Activated CD8-positive, alpha-beta memory T cell treated with anti-CD3 and anti-CD28 coated beads for 1 hour (primary cell): Measurements from ENCODE around the gene SH3RF1.

ENCODE experiments used
- DNase-seq, 2 donors: peaks; one replicate each; pipeline ENCODE4 v3.0.0-alpha.2; 2020; ENCODE audit warnings: low read depth in 1 of 2; ENCODE audit errors: extremely low read depth in 1 of 2

SH3RF1 gene

DNA sequence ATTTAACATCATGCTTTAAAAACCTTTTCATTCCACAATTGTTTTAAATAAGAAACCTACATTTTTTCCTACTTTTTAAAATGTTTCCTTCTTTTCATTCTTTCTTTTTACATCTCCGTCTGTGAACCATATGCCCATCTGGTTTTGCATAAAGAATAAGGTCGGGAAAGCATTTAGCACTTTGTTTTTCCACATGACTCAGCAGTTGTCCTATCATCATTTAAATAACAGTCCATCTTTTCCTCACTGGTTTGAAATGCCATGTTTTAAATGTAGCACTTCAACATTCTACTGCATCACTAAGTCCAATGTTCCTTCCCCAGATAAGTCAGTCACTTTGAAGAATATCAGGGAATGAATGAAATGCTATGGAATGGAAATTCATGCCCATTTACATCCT lies 128.4 kb downstream of the SH3RF1 start:
- no peak for DNase-seq

DNA sequence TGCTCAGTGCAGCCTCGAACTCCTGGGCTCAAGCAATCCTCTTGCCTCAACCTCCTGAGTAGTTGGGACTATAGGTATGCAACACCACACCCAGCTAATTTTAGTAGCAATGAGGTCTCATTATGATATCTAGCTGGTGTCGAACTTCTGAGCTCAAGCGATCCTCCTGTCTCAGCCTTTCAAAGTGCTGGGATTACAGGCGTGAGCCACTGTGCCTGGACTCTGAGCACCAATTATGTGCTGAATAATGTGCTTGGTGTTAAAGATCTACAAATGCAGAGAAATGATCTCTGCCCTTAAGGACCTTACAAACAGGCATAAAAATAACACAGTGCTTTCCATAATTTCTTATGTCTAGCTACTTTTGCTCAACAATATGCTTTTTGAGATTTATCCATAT lies 131.7 kb downstream of the SH3RF1 start:
- no peak for DNase-seq

DNA sequence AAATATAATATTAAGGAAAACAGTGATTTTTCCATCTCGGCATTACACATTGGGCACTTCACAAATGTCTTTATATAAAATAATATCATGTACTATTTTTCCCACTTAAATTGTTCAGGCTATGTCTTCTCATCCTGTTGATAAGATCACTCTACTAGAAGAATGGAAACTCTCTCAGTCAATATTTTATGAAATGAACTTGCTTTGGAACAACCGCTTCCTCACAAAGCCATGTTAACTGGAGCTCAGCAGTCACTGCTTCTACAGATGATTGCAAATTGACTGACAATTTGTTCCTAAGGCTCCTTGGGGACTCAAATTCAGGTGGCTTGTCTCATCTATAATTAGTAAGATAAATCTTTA lies 133.2 kb downstream of the SH3RF1 start:
- no peak for DNase-seq

DNA sequence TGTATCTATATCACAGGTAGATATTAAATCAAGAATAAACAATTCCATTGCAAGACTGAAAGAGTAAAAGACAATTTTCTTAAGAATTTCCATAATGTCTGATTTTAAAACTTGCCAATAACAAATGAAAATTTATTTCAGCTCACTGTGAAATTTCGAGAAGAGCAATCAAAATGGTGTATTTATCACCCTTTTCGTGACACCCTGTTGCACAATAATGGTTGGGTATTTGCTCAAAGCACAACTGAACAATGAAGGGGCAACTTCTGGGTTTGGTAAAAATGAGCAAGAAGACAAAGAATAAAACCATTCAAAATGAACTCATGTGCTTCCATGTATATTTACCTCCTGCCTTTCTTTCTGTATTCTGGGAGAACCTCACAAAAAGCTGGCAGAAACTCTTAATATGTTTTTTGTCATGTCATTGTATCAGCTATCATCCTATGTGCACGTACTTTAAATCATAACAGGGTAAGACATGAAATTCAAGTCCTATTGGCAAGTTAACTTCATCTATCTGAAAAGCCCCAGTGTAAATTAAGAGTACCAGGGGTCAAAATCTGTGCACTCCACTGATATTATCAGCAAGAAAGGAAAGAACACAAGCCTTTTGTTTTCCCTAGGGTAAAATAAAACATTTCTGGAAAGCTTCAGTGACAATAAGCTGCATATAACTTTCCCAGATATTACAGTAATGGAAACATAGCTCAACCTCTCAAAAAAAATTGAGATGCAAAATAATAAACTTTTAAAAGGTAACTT lies 133.8 kb downstream of the SH3RF1 start:
- no peak for DNase-seq

DNA sequence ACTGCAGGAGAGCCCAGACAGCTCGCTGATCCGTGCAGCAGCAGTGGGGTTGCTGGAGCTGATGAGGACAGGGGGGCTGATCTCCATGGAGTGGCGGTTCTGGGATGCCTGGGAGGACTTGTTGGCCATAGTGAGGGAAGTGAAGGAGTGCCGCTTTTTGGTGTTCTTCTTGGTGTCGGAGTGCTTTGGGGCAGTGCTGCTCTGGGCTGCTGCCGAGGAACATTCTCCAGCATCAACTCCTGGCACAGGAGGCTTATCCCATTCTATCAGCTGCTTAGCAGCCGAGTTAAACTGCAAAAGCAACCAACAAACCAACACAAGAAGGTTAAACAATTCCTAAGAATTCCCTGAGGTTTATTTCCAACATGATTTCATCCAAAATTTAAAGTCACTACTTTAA lies 134.4 kb downstream of the SH3RF1 start:
- no peak for DNase-seq

DNA sequence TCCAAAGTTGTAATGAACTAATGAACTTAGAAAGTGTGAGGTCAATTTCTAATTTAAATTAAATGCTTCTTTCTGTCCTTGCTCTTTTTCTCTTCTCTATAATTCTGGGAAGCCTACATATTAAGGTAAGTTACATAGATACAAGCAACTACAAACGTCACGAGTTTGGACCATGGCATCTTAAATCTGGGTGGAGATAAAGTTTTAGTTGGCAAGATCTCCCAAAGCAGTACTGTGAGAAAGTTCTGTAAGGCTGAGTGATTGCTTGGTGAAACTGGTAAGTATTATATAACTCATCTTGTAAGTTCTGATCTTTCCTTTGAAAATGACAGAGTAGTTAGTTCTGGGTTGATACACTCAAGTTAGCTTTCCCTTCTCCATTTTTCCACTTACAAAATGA lies 135.0 kb downstream of the SH3RF1 start:
- no peak for DNase-seq

DNA sequence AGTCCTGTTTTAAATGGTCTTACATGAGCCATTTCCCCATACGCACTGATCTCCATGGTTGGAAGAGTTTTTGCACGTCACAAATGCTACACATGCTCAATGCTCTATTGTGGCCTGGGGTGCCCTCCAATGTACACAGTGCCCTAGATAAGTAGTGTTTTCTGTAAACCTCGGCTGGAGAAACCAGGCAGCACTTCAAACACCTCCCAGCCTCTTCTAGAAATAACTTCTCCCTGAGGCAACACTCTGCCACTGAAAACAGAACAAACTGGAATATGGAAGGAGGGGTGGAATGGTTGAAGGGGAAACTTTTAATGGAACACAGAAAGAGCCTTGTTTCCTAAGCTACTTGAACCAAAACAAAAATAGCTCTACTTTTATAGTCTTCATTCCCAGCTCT lies 136.8 kb downstream of the SH3RF1 start:
- no peak for DNase-seq

DNA sequence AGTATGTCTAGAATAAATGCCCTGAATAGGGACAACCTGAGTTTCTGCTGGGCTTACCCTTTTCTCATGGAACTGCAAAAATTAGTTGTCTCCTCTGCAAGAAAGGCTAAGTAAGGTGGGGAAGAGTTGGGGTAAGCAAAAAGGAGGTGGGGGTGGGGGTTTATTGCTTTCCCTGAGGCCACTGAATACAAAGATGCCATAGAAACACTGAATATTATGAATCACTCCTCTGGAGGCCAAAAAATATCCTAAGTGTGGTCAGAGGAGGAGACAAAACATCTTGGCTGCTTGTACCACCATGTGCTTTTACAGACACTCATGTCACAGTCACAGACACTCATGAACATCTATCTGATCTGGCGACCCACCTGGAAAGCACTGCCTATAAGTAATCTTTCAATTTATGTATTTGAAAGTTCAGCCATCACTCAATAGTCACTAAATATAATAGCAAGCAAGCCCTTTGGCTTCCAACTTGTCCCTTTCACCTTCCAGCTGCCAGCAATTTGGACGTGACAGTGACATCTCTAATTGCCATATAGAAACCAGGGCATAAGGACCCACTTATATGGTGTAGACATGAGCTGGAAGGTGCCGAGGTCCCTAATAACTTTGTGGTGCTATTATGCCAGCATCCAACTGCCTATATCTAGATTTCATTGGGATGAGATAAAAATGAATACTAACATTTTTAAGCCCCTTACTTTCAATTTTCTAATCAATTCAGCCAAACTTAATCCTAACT lies 138.0 kb downstream of the SH3RF1 start:
- no peak for DNase-seq

DNA sequence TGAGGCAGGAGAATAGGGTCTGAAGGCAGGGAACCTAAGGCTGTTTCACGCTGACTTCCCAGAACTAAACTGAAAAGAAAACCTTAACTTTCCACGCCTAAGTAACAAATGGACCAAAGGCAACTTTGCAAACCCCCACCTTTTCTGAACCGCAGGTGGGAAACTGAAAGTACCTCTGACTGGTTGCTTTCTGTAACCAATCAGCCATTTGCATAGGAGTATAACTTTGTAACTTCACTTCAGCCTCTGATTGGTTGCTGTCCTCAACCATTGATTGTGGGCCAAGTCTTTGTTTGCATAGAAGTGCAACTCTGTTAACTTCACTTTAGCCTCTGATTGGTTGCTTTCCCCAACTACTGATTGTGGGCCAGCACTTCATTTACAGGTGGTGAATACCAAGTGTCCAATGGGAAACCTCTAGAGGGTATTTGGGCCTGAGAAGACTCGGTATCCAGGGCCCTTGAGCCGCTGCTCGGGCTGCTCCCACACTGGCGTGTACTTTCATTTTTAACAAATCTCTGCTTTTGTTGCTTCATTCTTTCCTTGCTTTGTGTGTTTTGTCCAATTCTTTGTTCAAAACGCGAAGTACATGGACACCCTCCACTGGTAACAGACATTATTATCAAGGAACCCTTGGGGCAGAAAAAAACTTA lies 139.1 kb downstream of the SH3RF1 start:
- DNase-seq = no peak

DNA sequence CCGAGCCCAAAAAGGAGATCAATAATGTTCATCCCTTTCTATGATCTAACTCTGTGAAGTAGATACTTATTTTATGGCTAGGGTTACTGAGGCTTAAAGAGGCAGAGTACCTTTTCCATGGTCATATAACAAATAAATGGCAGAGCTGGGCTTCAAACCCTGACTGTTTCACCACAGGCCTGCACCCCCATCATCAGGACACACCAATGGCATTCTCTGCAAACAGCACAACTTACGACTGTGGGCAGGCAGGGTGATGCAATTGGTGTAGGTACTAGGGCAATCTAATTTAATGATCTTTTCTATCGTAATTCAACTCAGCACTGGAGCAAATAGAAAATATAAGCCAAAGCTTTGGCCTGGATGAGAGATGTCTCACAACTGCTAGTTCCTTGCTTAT lies 141.9 kb downstream of the SH3RF1 start:
- DNase-seq = no peak

DNA sequence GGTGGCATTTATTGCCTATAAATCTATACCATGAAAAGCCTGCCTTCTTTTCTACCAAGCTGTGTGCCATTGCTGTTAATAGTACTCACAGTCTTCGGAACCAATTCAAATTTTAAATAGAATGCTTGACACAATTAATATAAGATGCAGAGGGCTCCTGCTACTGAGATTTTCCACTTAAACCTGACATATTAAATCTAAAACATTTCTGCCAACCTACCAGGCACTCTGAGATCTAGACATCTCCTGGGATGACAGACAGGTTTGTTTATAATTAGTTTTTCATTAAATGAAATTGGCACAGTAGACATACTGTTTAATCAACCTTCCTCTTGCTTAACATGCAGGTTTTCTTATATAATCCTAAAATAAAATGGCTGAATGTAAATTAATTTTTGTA lies 143.4 kb downstream of the SH3RF1 start:
- DNase-seq = no peak

DNA sequence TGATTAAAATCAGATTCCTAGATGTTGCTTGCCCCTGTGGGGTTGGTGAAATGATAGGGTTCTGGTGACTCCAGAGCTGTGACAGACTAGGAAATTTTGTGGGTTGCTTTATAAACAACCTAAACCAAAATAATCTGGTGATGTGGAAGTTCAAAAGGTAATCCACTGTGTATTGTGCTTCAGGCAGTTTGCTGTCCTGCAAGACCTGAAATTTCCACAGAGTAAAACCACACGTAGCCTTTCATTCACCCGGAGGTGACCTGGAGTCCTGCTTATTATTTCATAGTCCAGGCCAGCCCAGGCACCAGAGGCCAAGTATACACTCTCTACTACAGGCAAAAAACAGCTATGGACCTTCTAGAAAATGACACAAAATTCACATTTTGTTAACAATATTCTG lies 146.1 kb downstream of the SH3RF1 start:
- no peak for DNase-seq

DNA sequence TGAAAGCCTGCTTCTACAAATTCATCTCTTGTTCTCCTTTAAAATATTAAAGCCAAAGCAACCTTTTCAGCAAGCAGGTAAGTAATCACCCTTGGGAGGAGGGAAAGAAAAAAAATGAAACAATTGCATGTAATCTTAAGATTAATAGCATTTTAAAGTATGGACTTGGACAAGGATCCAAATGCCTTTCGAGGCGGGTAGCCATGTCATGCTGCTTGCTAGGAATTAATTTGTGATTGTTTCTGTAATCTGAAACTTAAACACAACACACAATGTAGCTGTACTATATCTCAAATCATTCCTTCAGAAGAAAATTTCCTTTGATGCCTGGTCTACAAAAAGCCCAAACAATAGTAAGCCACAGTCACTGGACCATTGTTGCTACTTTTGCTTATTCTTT lies 148.3 kb downstream of the SH3RF1 start:
- no peak for DNase-seq

DNA sequence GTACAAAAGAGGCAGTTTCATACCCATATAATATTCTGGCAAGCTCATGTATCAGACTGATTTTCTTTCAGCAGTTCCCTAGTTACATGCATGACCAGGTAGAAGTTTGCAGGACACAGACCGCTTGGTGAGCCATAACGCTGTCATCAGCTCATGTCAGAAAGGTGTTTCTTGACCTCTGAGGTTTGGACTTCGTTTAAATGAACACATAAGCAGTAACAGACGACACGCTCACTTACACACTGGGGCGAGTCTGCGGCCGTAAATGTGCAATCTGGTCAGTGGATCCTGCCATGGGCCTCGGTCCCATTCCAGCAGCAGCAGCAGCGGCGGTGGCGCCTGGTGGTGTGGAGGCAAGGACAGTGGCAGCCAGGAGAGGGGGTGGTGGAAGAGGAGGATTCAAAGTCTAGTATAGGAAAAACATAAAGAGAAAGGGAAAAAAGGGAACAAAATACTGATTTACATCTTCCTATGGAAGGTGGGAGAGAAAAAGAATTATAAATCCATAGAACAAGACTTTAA lies 148.8 kb downstream of the SH3RF1 start:
- no peak for DNase-seq

DNA sequence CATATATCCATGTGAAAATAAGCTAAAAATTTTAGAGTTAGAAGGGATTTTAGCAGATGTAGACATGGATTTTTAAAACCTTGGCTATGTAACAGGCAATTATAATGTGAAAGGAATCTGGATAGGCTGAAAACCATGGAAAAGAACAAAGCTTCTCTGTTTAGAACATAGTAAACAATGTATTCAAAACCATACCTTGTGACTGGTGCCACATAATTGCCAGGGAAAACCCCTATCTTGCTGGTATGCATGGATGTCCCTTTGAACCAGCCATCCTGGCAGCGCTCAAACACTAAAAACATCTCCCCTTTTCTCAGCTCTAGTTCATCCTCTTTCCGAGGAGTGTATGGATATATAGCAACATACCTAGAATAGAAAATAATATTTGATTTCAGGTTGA lies 150.1 kb downstream of the SH3RF1 start:
- no peak for DNase-seq

DNA sequence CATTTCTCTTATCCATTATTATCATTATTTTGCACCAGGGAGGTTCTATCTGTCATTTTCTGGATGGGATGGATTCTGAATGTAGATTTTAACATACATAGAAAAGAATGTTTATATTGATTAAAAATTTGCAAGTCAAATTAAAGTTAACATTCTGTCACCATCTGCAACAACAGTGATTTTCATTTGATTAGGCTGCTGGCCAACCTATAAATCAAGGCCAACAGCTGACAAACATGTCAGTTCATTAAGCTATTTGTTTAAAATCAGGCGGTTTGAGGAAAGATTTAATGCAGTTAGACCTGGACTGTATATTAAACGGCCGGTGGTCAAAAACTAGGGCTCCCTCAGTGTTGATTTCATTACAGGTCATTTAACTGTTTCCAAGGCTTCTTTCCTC lies 151.2 kb downstream of the SH3RF1 start:
- DNase-seq = no peak

DNA sequence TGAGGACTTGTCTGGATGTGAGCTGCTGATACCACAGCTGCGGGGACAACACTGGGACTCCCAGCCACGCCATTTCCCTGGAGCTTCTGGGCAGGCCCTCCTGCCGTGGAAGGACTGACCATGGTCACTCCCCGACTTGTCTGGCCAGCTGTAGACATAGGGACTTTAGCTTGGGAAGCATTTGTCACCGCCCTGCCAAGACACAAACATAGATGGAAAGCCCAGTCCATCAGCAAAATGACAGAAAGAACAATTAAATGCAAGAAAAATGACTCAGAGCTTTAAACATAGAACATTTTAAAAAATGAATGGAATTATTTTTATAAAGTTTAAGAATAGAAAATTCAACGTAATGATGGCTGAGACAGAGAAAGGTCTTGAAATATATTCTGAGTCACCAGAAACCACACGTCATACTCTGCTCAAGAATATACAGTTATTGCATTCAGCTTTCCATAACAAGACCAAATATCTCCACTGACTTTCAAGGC lies 153.1 kb downstream of the SH3RF1 start:
- no peak for DNase-seq

DNA sequence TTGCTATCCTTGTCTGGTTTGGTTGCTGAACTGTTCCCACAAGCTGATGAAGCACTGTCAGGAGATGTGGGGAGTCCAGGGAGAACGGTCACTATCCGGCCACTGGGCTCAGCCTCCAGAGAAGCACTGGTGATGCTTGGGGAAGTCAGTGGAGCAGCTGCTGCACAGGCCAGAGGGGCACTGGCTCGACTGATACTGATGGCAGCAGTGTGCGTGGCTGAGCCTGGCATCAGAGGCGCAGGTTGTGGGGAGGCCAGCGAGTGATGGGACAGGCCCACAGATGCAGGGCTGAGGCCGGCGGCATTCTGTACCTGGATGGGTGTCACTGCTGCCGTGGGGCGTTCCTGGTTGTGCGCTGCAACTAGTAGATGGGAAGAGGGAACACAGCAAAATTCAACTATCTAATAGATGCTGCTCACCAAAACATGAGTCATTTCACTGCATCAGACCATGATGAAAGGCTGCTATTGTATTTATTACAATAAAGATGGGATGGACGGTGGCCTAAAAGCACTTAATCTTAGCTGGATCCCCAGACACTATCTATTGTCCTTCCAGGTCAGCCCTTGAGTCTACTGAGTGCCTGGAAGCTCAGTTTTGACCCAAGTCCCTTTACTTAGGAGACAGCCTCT lies 154.4 kb downstream of the SH3RF1 start:
- DNase-seq = no peak

DNA sequence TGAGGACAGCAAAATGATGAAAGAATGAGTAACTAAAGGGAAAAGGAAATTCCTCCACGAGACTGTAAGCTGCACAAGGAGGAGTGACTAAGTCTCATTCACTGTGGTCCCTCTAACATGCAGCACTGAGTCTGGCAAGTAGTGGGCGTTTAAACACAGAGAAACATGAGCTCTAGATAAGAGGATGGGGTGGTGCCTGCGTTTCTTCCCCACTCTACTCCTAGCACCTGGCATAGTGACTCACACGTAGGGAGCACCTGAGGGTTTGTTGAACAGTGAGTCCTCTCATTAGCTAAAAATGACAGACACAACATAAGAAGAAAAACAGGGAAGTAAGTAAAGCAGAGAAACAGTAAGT lies 154.9 kb downstream of the SH3RF1 start:
- no peak for DNase-seq

DNA sequence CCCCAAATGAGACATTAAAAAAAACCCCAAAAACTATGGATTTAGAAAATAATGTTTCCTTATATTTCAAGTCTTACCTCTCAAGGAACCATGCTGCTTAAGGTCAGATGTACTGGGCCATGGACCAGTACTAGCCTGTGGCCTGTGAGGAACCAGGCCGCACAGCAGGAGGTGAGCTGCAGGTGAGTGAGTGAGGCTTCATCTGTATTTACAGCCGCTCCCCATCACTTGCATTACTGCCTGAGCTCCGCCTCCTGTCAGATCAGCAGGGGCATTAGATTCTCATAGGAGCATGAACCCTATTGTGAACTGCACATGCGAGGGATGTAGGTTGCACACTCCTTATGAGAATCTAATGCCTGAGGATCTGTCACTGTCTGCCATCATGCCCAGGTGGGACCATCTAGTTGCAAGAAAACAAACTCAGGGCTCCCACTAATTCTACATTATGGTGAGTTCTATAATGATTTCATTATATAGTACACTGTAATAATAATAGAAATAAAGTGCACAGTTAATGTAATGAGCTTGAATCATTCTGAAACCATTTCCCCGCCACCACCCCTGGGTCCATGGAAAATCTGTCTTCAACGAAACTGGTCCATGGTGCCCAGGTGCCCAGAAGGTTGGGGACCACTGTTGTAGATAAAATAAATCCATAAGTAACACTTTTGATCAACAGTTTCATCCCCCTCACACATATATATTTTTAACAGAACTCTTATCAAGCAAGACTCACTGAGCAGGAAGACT lies 155.4 kb downstream of the SH3RF1 start:
- DNase-seq = no peak
